HepG2 (cell line): ENCODE results near the gene FITM2. TPM values are rescaled to one million over a fixed set of nuclear protein-coding genes. Genes with fewer than 3 reads are reported as not detected.
A peak's percentile ranks its signal among the peaks of the same experiment; 100 is the strongest.

Source experiments
- ATAD3A ChIP-seq: sonication (generic); formaldehyde crosslinking; IDR thresholded peaks from 2 replicates; pipeline ENCODE4 v1.4.0; 2020; ENCODE audit warnings: missing genetic modification reagents
- HNRNPUL1 ChIP-seq: fragments of 200-400 bp; formaldehyde crosslinking; IDR thresholded peaks from 2 replicates; pipeline ENCODE4 v1.6.1; 2017; ENCODE audit warnings: low read depth, mild to moderate bottlenecking, low read length, moderate library complexity
- MTA3 ChIP-seq: sonication (generic); formaldehyde crosslinking; IDR thresholded peaks from 2 replicates; pipeline ENCODE4 v1.4.0; 2020; ENCODE audit warnings: missing genetic modification reagents
- ZNF44 ChIP-seq: sonication (generic); formaldehyde crosslinking; IDR thresholded peaks from 2 replicates; pipeline ENCODE4 v1.5.1; 2020; ENCODE audit warnings: mild to moderate bottlenecking, missing genetic modification reagents
- ZNF614 ChIP-seq: IDR thresholded peaks from 2 replicates; pipeline ENCODE4 v1.6.1; 2018; ENCODE audit warnings: missing biosample characterization, missing genetic modification reagents, inconsistent platforms, borderline replicate concordance
- polyA plus RNA-seq, 8 experiments: library from polyadenylated mRNA; depleted of rRNA in 3 of 8; stranded (reverse) in 7 of 8; unstranded in 1 of 8; fragments of >200 nt; fragmentation: Illumina TruSeq in 4 of 8; extraction: Trizol in 4 of 8; gene quantifications; 2 replicates each; pipeline versions ENCODE4 v1.2.1 to v1.2.3, GENCODE V29; 2011 to 2016; ENCODE audit warnings: low read depth in 4 of 8, missing spikeins in 1 of 8, mixed read lengths in 1 of 8; ENCODE audit not compliant: insufficient read depth in 1 of 8
- total RNA-seq, 5 experiments: library from RNA; depleted of rRNA; stranded (reverse); fragments of >200 nt; fragmentation: Illumina TruSeq; extraction: Trizol; gene quantifications; 2 replicates each; pipeline ENCODE4 v1.2.3, GENCODE V29; 2016; ENCODE audit warnings: low read depth in 1 of 5
- TF ChIP-seq, protein P1 (sequence below): IDR thresholded peaks from 2 replicates; pipeline ENCODE4 v1.6.1; 2016; ENCODE audit warnings: mild to moderate bottlenecking
- TF ChIP-seq, protein P2 (sequence below): IDR thresholded peaks from 2 replicates; pipeline ENCODE4 v1.6.1; 2012; ENCODE audit warnings: low read length, improper control_type of control experiment
- TF ChIP-seq, protein P3 (sequence below): sonication (generic); formaldehyde crosslinking; IDR thresholded peaks from 2 replicates; pipeline ENCODE4 v1.4.0; 2020; ENCODE audit warnings: missing genetic modification reagents
- TF ChIP-seq, protein P4 (sequence below): sonication (generic); formaldehyde crosslinking; IDR thresholded peaks from 2 replicates; pipeline ENCODE4 v1.4.0; 2020; ENCODE audit warnings: missing genetic modification reagents
- TF ChIP-seq, protein P5 (sequence below): sonication (generic); formaldehyde crosslinking; IDR thresholded peaks from 2 replicates; pipeline ENCODE4 v1.8.0; 2022; ENCODE audit warnings: mild to moderate bottlenecking, missing genetic modification reagents, moderate library complexity
- TF ChIP-seq, protein P6 (sequence below): sonication (generic); formaldehyde crosslinking; IDR thresholded peaks from 2 replicates; pipeline ENCODE4 v1.5.0; 2020; ENCODE audit warnings: mild to moderate bottlenecking, missing genetic modification reagents
- TF ChIP-seq, protein P7 (sequence below): sonication (generic); formaldehyde crosslinking; IDR thresholded peaks from 2 replicates; pipeline ENCODE4 v1.4.0; 2020; ENCODE audit warnings: missing genetic modification reagents

The FITM2 gene
- total and polyA plus RNA-seq, 2 of the 13 experiments (the other 11 are each of a cell fraction or from before 2014, with no cell fraction given) = 9.6 to 24.5 TPM

DNA sequence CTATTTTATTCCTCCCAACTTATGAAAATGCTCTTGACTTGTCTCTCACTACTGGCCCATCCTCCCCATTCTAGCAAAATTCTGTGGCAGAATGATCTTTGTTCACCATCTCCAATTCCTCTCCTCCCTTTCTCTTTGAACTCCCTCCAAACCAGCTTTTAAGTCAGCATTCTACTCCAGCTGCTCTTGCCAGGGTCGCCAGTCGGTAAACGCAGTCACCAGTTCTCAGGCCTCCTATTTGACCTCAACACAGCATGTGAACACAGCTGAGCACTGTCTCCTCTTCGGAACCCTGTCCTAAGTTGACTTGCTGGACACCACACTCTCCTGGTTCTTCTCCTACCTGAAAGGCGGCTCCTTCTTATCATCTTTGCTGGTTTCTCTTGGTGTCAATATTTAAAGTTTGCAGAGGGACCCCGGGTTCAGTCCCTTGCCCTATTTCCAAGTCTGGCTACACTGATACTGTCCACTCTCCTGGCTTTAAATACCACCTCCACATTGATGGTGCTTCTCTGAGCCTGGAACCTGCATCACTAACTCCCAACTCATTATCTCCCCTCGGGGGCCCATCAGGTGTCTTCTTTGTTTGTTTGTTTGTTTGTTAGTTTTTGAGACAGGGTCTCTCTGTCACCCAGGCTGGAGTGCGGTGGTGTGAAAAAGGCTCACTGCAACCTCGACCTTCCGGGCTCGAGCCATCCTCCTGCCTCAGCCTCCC, 36.5 kb downstream of the FITM2 start (continued):
- TF ChIP-seq, protein P1, sequence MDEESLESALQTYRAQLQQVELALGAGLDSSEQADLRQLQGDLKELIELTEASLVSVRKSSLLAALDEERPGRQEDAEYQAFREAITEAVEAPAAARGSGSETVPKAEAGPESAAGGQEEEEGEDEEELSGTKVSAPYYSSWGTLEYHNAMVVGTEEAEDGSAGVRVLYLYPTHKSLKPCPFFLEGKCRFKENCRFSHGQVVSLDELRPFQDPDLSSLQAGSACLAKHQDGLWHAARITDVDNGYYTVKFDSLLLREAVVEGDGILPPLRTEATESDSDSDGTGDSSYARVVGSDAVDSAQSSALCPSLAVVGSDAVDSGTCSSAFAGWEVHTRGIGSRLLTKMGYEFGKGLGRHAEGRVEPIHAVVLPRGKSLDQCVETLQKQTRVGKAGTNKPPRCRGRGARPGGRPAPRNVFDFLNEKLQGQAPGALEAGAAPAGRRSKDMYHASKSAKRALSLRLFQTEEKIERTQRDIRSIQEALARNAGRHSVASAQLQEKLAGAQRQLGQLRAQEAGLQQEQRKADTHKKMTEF (CRISPR knock-in tag) = 0 out of 2 replicates have a peak, but pooled peaks have one; percentile 17
- TF ChIP-seq MTA3 (no peak), ZNF44 (CRISPR knock-in tag) (0 out of 2 replicates have a peak, but pooled peaks have one; percentile 57), ATAD3A (CRISPR knock-in tag) (no peak), HNRNPUL1 (no peak), ZNF614 (CRISPR knock-in tag) (peak; percentile 27; the same call in 1 of the 2 replicates)
- TF ChIP-seq, protein P2, sequence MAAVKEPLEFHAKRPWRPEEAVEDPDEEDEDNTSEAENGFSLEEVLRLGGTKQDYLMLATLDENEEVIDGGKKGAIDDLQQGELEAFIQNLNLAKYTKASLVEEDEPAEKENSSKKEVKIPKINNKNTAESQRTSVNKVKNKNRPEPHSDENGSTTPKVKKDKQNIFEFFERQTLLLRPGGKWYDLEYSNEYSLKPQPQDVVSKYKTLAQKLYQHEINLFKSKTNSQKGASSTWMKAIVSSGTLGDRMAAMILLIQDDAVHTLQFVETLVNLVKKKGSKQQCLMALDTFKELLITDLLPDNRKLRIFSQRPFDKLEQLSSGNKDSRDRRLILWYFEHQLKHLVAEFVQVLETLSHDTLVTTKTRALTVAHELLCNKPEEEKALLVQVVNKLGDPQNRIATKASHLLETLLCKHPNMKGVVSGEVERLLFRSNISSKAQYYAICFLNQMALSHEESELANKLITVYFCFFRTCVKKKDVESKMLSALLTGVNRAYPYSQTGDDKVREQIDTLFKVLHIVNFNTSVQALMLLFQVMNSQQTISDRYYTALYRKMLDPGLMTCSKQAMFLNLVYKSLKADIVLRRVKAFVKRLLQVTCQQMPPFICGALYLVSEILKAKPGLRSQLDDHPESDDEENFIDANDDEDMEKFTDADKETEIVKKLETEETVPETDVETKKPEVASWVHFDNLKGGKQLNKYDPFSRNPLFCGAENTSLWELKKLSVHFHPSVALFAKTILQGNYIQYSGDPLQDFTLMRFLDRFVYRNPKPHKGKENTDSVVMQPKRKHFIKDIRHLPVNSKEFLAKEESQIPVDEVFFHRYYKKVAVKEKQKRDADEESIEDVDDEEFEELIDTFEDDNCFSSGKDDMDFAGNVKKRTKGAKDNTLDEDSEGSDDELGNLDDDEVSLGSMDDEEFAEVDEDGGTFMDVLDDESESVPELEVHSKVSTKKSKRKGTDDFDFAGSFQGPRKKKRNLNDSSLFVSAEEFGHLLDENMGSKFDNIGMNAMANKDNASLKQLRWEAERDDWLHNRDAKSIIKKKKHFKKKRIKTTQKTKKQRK = no peak
- TF ChIP-seq, protein P3, sequence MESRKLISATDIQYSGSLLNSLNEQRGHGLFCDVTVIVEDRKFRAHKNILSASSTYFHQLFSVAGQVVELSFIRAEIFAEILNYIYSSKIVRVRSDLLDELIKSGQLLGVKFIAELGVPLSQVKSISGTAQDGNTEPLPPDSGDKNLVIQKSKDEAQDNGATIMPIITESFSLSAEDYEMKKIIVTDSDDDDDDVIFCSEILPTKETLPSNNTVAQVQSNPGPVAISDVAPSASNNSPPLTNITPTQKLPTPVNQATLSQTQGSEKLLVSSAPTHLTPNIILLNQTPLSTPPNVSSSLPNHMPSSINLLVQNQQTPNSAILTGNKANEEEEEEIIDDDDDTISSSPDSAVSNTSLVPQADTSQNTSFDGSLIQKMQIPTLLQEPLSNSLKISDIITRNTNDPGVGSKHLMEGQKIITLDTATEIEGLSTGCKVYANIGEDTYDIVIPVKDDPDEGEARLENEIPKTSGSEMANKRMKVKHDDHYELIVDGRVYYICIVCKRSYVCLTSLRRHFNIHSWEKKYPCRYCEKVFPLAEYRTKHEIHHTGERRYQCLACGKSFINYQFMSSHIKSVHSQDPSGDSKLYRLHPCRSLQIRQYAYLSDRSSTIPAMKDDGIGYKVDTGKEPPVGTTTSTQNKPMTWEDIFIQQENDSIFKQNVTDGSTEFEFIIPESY (CRISPR knock-in tag) = 0 out of 2 replicates have a peak, but pooled peaks have one; percentile 9
- TF ChIP-seq, protein P4, sequence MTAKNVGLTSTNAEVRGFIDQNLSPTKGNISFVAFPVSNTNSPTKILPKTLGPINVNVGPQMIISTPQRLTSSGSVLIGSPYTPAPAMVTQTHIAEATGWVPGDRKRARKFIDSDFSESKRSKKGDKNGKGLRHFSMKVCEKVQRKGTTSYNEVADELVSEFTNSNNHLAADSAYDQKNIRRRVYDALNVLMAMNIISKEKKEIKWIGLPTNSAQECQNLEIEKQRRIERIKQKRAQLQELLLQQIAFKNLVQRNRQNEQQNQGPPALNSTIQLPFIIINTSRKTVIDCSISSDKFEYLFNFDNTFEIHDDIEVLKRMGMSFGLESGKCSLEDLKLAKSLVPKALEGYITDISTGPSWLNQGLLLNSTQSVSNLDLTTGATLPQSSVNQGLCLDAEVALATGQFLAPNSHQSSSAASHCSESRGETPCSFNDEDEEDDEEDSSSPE = no peak
- TF ChIP-seq, protein P5, sequence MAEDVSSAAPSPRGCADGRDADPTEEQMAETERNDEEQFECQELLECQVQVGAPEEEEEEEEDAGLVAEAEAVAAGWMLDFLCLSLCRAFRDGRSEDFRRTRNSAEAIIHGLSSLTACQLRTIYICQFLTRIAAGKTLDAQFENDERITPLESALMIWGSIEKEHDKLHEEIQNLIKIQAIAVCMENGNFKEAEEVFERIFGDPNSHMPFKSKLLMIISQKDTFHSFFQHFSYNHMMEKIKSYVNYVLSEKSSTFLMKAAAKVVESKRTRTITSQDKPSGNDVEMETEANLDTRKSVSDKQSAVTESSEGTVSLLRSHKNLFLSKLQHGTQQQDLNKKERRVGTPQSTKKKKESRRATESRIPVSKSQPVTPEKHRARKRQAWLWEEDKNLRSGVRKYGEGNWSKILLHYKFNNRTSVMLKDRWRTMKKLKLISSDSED = no peak
- TF ChIP-seq, protein P6, sequence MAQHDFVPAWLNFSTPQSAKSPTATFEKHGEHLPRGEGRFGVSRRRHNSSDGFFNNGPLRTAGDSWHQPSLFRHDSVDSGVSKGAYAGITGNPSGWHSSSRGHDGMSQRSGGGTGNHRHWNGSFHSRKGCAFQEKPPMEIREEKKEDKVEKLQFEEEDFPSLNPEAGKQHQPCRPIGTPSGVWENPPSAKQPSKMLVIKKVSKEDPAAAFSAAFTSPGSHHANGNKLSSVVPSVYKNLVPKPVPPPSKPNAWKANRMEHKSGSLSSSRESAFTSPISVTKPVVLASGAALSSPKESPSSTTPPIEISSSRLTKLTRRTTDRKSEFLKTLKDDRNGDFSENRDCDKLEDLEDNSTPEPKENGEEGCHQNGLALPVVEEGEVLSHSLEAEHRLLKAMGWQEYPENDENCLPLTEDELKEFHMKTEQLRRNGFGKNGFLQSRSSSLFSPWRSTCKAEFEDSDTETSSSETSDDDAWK (CRISPR knock-in tag) = no peak
- TF ChIP-seq, protein P7, sequence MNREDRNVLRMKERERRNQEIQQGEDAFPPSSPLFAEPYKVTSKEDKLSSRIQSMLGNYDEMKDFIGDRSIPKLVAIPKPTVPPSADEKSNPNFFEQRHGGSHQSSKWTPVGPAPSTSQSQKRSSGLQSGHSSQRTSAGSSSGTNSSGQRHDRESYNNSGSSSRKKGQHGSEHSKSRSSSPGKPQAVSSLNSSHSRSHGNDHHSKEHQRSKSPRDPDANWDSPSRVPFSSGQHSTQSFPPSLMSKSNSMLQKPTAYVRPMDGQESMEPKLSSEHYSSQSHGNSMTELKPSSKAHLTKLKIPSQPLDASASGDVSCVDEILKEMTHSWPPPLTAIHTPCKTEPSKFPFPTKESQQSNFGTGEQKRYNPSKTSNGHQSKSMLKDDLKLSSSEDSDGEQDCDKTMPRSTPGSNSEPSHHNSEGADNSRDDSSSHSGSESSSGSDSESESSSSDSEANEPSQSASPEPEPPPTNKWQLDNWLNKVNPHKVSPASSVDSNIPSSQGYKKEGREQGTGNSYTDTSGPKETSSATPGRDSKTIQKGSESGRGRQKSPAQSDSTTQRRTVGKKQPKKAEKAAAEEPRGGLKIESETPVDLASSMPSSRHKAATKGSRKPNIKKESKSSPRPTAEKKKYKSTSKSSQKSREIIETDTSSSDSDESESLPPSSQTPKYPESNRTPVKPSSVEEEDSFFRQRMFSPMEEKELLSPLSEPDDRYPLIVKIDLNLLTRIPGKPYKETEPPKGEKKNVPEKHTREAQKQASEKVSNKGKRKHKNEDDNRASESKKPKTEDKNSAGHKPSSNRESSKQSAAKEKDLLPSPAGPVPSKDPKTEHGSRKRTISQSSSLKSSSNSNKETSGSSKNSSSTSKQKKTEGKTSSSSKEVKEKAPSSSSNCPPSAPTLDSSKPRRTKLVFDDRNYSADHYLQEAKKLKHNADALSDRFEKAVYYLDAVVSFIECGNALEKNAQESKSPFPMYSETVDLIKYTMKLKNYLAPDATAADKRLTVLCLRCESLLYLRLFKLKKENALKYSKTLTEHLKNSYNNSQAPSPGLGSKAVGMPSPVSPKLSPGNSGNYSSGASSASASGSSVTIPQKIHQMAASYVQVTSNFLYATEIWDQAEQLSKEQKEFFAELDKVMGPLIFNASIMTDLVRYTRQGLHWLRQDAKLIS (CRISPR knock-in tag) = no peak
